SK-N-SH treated with all-trans-retinoic acid at 6 μM for 48 hours (cell line): ENCODE measurements around the gene ARPC3.

ENCODE experiments used
- CSDC2 ChIP-seq: fragments of 250-450 bp; sonication (Bioruptor Pico); IDR thresholded peaks from 2 replicates; pipeline ENCODE4 v1.5.0; 2020; ENCODE audit warnings: mild to moderate bottlenecking, moderate library complexity
- ISL1 ChIP-seq: fragments of 250-450 bp; sonication (Bioruptor Pico); IDR thresholded peaks from 2 replicates; pipeline ENCODE4 v2.1.2; 2022; ENCODE audit warnings: mild to moderate bottlenecking, moderate library complexity
- OSR1 ChIP-seq: fragments of 250-450 bp; sonication (Bioruptor Pico); IDR thresholded peaks from 2 replicates; pipeline ENCODE4 v1.8.0; 2022; ENCODE audit warnings: moderate library complexity, mild to moderate bottlenecking, inconsistent platforms
- PATZ1 ChIP-seq: fragments of 250-450 bp; sonication (Bioruptor Pico); IDR thresholded peaks from 2 replicates; pipeline ENCODE4 v1.8.0; 2020; ENCODE audit warnings: mild to moderate bottlenecking, moderate library complexity, borderline replicate concordance
- PPARA ChIP-seq: fragments of 250-450 bp; sonication (Bioruptor Pico); IDR thresholded peaks from 2 replicates; pipeline ENCODE4 v1.5.0; 2020; ENCODE audit warnings: mild to moderate bottlenecking, borderline replicate concordance
- RARB ChIP-seq: fragments of 250-450 bp; sonication (Bioruptor Pico); IDR thresholded peaks from 2 replicates; pipeline ENCODE4 v1.8.0; 2021; ENCODE audit warnings: mild to moderate bottlenecking, moderate library complexity
- TCF4 ChIP-seq: fragments of 250-450 bp; sonication (Bioruptor Pico); IDR thresholded peaks from 2 replicates; pipeline ENCODE4 v1.8.0; 2021; ENCODE audit warnings: mild to moderate bottlenecking, moderate library complexity, borderline replicate concordance
- TOX ChIP-seq: fragments of 250-450 bp; sonication (Bioruptor Pico); IDR thresholded peaks from 2 replicates; pipeline ENCODE4 v1.8.0; 2021; ENCODE audit warnings: mild to moderate bottlenecking, moderate library complexity, borderline replicate concordance
- ZFP3 ChIP-seq: fragments of 250-450 bp; sonication (Bioruptor Pico); IDR thresholded peaks from 2 replicates; pipeline ENCODE4 v1.5.0; 2020; ENCODE audit warnings: mild to moderate bottlenecking, moderate library complexity
- ZNF70 ChIP-seq: fragments of 450-650 bp; formaldehyde crosslinking; IDR thresholded peaks from 2 replicates; pipeline ENCODE4 v1.5.0; 2020; ENCODE audit warnings: mild to moderate bottlenecking, moderate library complexity
- TF ChIP-seq, protein P1 (sequence below): fragments of 250-450 bp; sonication (Bioruptor Pico); IDR thresholded peaks from 2 replicates; pipeline ENCODE4 v1.5.1; 2021; ENCODE audit warnings: mild to moderate bottlenecking, moderate library complexity

- TF ChIP-seq, protein P1, sequence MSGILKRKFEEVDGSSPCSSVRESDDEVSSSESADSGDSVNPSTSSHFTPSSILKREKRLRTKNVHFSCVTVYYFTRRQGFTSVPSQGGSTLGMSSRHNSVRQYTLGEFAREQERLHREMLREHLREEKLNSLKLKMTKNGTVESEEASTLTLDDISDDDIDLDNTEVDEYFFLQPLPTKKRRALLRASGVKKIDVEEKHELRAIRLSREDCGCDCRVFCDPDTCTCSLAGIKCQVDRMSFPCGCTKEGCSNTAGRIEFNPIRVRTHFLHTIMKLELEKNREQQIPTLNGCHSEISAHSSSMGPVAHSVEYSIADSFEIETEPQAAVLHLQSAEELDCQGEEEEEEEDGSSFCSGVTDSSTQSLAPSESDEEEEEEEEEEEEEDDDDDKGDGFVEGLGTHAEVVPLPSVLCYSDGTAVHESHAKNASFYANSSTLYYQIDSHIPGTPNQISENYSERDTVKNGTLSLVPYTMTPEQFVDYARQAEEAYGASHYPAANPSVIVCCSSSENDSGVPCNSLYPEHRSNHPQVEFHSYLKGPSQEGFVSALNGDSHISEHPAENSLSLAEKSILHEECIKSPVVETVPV, result no peak
- TF ChIP-seq OSR1 (CRISPR knock-in tag) (no peak), RARB (no peak), TOX (CRISPR knock-in tag) (no peak), ZFP3 (CRISPR knock-in tag) (peak; percentile 22; the same call in 1 of the 2 replicates), CSDC2 (CRISPR knock-in tag) (no peak), TCF4 (no peak), PPARA (CRISPR knock-in tag) (no peak), ZNF70 (CRISPR knock-in tag) (no peak), ISL1 (no peak), PATZ1 (CRISPR knock-in tag) (no peak)
Observed at GRCh38 chr12:110467847-110468213, 17.7 kb upstream of the ARPC3 start.
